GM19463 (cell line): ENCODE data around the gene GAS1.
A peak's percentile ranks its signal among the peaks of the same experiment; 100 is the strongest.

Experiments used
- ATAC-seq: cut with Tn5 transposase; IDR thresholded peaks from one replicate; pipeline ENCODE4 v1.9.1; 2021; ENCODE audit warnings: mild to moderate bottlenecking, moderate library complexity; ENCODE audit not compliant: unreplicated experiment

The GAS1 gene, protein sequence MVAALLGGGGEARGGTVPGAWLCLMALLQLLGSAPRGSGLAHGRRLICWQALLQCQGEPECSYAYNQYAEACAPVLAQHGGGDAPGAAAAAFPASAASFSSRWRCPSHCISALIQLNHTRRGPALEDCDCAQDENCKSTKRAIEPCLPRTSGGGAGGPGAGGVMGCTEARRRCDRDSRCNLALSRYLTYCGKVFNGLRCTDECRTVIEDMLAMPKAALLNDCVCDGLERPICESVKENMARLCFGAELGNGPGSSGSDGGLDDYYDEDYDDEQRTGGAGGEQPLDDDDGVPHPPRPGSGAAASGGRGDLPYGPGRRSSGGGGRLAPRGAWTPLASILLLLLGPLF

DNA sequence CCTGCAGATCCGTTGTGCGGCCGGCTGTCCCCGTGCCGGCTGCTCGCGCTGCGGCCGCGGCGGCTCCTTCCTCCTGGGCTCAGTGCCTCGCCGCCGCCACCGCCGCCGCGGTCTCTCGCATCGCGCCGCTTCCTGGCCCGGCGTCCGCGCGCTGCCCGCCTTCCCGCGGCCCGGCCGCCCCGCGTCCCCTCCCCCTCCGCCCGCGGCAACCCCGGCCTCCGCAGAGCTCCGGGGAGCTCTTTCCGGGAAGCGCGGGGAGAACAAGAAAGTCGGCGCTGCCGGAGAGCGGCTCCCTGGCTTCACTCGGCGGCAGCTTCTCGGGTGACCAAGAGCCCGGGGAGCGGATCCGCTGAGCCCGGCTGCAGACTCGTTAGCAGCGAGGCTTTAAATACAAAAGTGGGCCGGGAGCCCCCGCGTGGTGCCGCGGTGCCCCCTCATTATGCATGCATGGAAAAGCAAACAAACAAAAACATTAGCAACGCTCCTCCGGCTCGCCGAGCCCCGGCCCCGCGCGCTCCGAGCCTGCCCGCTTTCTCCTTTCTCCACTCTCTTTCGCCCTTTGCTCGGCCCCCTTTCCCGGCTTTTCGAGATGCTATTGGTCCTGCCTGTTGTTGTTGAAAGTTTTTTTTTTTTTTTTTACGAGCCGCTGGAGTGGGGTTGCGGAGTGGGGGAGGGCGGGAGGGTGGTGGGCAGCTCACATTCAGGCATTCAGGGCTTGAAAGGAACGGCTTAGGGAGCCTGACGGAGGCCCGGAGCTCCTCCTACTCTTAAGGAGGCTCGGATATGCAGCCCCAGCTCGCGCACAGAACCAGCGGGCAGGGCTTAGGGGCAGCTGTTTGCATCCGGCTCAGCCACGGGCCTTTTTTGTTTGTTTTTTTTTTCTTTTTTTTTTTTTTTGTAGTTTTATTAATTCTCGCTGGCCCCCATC is at the start of gene GAS1:
TSS of gene GAS1 (minus strand) at position 361 of the 928 bp plus-strand sequence. CDS start 727 bp downstream, outside the sequence.
- ATAC-seq = peak; percentile 56

DNA sequence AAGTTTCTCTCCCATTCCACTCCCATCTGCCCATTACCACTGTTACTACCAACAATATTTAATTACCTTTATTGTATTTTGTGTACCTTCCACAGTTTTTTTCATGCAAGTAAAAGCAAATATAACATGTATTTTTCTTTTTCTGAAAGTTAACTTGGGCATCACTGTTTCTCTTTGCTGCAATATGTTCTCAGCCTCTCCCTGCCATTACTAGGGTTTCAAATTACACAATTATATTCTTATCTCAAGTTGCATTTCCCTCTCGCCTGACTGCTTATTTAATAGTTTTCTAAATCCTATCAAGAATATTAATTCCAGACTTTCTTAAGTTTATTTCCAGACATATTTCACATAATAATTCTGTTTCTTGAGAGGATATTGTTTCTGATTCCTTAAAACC is 46.9 kb upstream of the GAS1 start:
- no peak for ATAC-seq

DNA sequence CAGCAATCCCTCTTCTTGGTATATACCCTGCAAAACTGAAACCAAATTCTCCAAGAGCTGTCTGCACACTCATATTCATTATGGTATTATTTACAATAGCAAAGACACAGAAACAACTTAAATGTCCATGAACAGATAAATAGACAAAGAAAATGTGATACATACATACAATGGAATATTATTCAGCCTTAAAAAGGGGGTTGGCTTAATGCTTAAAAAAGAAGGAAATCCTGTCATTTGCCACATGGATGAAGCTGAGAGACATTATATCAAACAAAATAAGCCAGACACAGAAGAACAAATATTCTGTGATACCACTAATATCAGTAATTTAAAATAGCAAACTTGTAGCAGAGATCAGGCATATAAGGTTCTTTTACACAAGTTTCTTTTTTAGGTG is 46.5 kb upstream of the GAS1 start:
- no peak for ATAC-seq

DNA sequence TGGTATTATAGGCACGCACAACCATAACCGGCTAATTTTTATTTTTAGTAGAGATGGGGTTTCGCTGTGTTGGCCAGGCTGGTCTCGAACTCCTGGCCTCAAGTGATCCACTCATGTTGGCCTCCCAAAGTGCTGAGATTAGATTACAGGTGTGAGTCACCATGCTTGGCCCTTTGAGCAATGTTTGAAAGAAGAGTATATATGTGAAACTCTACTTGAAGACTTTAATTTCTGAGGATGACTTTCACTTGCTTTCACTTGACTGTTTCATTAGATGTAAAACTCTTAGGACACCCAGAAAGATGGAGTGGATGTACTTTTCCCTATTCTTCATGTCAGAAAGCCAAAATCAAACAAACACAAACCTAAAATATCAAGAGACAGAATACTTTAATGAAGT is 43.8 kb upstream of the GAS1 start:
- ATAC-seq = no peak

DNA sequence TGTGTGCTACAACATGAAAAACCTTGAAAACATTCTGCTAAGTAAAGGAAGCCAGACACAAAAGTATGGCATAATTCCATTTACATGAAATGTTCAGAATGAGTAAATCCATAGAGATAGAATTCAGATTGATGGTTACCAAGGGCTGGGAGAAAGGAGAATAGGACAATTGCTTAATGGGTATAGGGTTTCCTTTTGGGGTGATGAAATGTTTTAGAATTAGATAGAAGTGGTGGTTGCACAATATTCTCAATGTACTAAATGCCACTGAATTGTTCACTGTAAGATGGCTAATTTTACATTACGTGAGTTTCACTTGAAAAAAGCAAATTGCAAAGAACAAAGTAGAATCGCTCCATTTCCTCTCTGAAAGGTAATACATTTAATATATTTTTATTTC is 43.0 kb upstream of the GAS1 start:
- ATAC-seq = no peak

DNA sequence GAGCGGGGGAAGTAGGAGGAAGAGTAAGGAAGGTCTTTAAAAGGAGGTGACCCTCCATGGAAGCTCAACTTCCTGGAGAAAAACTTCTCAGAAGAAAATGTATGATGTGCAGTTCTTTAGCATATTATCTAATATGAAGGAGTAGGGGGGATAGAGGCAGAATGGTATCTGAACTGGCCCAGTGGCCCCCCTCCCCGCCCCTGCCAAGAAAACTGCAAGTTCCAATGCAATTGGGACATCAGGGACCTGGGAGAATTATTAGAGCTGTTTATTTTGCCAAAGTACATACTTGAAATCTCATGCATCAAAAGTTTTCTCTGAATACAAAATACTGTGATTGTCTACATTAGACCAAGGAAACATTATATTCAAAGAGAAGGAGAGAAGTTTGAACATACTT is 40.6 kb upstream of the GAS1 start:
- no peak for ATAC-seq

DNA sequence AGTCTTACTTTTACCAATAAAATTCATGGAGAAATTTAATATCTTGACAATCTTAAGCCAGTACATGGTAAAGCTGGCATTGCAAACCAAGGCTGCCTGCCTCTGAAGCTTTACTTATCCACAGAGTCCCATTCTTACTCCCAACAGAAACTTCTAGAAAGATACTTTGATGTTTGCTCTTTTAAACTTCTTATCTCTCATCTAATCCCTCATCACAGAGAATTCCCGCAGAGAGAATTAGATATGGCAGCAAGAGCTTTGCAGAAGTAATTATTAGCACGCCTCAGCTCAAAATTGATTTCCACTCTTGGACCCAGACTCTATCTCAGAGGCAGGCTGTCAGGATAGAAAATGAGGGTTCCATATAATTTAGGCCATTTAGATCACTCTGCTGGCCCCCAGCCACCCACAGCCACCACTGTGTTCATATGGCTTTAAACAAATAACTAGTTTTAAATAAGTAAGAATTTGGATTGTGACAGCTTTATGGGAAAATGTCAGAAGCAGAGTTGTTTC is 37.9 kb upstream of the GAS1 start:
- ATAC-seq = no peak

DNA sequence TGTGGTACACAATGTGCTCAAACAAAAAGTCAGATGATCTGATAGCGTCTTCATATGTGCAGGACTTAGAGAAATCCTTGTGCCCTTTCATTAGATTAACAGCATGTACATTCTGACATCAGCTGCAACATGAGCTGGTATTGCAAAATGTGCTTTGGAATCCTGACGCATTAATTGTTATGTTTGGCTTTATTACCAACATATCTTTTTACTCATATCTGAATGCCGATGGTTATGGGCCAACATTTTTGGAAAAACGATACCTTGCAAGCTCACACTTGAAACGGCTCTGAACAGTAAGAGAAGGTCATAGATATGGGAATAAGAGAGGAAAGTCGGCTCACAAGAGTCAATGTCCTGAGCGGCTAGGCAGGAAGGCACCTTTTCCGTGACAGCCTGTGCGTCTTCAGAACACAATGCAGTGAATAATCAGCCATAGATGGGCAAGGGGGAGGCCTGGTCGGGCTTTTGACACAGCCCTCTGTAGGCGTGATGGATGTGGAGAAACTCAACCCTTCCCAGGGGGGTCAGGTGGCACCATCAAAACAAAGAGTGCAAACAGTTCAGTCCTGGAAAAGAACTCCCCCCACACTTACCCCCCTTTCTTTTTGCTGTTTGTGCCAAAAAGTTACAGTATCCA is 36.4 kb upstream of the GAS1 start:
- ATAC-seq = no peak

DNA sequence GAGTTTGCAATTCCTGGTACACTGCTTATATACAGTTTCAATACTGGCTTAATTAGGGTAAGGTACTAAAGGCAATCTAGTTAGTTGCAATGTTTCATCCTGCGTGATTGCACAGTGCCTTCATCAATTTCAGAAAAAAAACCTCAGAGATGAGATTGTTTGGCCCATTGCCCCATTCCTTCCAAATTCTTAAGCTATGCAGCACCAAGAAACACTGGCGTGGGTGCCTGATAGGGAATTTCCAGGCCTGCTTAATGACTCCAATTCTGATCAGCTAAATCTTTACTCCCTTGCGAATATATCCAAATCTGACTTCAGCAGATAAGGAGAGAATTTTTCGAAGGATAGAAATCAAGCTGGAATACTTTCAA is 35.9 kb upstream of the GAS1 start:
- ATAC-seq = no peak

DNA sequence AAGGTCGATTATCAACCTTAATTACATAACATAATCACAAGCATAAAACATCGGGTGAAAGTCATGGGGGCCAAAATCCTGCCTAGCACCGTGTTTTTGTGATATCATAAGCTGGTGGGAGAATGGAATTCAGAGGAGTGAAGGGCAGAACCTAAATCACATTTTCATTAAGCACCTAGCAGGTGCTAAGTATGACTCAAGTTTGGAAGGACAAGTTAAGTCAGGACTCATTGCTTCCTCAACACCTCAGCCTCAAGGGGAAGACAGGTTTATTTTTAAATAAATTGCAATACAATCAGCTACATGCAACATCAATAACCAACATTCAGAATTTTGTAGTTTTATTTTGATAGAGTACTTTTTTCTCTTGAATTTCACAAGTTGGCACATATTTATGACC is 33.5 kb upstream of the GAS1 start:
- no peak for ATAC-seq

DNA sequence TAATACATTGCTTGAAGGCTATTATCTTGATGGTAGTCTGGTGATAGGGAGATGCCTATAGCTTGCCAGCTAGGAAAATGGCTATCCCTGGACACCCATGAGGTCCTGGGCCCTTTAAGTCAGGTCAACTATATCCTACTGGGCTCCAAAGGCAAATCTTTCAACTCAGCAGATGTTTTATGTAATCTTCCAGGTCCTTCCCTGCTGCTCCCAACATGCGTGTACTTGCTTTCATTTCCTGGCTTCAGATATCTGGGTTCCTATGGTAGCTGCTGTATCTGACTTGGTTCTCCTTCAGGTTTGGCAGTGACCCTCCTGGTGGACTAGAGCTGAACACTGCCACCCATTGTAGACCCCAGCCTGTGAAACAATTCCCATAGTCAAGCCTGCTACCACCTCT is 32.4 kb upstream of the GAS1 start:
- no peak for ATAC-seq

DNA sequence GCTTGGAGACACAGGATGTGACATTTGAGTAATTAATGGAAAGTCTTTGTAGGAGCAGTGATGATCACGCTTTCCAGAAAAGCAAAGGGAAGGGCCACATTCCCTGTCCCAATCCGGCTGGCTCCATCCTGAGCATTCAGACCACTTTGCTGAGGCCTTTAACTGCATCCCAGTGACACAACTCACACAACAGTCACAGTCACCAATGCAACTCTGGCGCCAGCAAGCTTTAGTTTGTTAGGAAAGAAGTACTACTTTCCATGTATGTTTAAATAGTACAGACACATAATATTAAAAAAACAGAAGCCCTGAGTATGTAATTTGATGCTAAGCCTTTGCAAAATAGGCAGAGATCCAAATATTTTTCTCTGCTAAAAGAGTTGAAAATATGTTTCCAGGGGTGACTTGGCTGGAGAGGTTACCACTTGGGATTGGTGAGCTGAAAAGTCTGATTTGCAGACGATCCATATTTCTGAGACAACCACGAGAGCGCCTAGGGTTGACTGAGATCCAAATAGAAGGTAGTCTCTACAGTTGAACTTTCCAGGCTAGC is 31.7 kb upstream of the GAS1 start:
- no peak for ATAC-seq

DNA sequence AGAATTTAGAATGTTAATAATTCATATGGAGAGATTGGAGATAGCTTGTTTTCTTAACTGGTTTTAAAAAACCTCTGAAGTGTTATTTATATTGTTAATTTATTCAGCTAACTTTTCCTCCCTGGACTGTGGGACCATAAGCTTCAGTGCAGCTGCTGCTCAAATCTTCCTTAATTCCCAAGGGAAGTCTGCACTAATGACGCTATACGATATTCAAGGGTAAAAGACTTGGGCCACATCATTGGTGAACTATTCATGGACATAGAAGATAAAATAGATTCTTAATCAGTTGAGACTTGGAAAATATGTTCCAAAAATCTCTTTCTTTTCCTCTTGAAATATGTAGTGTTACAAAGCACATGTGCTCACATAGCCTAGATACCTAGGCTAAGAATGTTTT is 31.1 kb upstream of the GAS1 start:
- ATAC-seq = no peak

DNA sequence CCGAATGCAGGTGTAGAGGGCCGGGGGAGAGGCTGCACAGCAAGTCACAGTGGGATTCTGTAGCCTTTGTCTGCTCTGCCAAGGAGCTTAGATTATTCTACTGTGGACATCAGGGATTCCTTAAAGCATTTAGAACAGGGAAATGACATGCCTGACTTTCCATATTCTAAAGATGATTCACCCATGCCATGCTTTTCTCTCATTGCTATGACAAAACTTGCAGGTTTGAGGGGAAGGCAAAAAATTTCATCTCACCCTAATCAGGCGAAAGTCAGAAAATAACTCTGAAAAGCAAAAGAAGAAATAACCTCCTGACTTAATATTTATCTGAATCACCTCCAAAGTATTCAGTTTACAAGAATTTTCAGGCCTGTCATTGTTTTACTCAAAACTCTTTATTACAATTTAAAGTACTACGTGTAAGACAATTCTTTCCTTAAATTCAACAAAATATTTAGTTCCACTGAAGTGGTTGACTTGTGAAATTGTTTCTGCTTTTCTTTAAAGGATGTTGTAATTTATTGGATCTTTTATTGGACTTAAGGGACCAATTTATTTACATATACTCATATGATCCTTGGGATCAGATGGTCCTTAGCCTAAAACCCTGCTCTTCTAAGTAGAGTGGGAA is 30.0 kb upstream of the GAS1 start:
- ATAC-seq = no peak

DNA sequence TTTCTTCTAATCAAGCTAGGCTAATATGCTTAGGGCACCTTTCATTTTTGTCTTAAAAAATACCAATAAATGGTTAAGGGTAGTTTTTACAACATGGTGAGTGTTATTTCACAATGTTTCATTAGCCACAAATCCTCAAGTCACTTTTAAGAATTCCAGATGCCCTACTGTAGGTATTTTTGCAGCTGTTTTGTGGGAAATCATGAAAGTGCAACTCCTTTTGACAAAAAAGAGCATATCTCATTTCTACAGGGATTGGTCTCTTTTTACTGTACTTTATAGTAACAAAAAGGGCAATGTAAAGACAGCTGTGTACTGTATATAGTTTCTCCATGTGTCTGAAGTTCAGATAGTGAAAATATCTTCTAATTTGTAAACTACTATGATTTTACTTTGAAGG is 28.3 kb upstream of the GAS1 start:
- no peak for ATAC-seq

DNA sequence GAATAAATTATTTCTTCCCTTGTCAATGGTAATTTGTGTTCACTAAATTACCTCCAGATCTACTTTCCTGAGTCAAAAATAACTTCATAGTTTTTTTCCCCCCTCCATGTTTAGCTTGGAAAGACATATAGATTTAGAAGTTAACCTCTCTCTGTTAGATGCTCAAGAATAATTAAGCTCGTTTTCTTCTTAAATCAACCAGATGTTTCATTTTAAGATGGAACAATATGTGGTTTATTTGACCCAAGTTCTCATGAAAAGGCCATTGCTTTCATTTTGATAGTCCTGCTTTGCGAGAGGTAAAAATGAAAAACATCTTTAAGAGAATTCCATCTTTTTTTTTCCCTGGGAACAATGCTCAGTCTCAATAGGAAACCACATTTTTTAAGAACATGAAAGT is 27.7 kb upstream of the GAS1 start:
- ATAC-seq = no peak

DNA sequence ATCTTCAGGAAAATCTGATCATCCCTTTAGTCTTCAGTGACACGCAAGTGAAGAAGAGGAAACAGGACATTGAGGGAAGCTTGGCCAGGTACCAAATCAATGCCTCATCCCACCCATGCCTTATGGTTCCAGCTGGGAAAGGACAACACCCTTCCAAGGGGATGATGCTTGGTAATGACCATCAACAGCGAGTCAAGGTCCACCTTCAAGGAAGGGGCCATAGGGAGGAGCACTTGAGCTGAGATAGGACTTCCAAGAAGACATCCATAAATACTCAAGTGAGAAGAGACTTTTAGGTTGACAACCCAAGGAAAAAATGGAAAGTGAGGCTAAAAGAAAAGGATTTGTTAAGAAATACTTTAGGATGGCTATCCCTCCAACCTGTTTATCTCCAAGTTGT is 27.1 kb upstream of the GAS1 start:
- ATAC-seq = no peak

DNA sequence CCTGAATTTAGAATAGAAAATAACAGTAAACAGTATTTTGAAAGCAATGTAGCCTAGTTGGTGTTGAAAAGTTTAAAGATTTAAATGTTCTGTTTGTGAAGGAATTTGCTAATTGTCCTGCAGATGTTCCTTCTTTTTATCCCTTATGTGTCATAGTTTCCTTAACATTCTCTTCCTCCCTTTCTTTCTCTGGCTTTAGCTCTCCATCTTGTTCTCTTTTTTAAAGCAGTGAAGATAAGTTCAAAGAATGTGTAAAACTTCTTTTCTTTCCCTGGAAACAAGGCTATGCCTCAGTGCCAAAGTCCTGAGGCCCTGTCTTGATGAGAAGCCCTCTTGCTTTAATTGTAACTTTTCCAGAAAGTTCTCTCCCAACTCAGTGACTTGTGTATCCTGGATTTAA is 24.4 kb upstream of the GAS1 start:
- no peak for ATAC-seq

DNA sequence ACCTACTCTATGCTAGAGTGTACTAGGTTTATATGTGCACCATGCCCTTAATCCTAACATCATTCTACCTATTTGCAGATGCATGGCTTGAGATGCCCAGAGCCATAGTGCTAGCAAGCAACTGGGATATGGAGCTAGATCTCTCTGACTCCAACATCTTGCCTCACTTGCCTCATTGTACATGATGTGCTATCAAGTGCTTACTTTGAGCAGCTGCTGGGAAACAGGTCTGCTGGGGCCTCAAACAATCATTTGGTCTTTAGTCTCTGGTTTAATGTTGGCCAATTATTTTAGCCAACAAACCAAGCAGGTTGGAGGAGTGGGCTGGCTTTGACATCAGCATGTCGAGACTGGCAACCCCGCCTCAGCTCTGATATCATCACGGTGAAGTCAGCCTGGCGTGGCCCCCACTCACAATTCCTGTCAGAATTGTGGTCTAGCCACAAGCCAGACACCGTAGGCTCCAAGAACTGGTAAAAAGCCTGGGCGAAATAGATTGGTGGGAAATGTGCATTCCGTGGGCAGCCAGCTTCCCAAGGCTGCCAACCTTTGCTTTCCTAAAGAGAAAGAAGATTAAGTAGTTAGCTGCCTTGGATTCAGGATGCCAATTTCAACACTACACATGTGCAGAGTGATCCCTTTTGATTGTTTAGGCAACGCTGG is 21.1 kb upstream of the GAS1 start:
- ATAC-seq = no peak

DNA sequence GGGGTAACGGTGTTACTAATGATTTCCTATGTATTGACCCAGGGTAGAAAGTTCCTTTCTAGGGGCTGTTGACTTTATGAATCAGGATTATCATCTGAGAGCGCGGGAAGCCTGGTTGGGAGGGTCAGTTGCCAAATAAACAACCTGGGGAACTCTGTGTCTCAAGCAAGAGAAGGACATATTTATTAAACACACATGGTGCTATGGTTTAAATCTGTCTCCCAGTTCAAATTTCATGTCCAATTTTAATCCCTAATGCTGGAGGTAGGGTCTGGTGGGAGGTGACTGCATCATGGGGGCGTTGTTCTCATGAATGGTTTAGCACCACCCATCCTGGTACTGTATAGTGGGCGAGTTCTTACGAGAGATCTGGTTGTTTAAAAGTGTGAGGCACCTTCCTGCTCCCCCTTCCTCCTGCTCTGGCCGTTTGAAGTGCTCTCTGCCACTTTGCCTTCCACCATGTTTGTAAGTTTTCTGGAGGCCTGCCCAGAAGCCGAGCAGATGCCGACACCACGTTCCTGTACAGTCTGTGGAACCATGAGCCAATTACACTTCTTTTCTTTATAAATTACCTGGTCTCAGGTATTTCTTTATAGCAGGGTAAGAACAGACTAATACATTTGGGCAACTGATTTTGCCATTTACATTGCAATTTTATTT is 19.7 kb upstream of the GAS1 start:
- no peak for ATAC-seq
